IPS-NIHi7 (cell line): ENCODE data around the gene SPATA7.
"Not testable (repeated sequence)": the region's sequence is repeated elsewhere in the genome, so short reads cannot be mapped to it uniquely, and the experiment has no call there.

Experiments
- DNase-seq: peaks from one replicate; pipeline ENCODE4 v3.0.0; 2012; ENCODE audit warnings: mixed read lengths; ENCODE audit errors: extremely low spot score

Gene SPATA7, protein sequence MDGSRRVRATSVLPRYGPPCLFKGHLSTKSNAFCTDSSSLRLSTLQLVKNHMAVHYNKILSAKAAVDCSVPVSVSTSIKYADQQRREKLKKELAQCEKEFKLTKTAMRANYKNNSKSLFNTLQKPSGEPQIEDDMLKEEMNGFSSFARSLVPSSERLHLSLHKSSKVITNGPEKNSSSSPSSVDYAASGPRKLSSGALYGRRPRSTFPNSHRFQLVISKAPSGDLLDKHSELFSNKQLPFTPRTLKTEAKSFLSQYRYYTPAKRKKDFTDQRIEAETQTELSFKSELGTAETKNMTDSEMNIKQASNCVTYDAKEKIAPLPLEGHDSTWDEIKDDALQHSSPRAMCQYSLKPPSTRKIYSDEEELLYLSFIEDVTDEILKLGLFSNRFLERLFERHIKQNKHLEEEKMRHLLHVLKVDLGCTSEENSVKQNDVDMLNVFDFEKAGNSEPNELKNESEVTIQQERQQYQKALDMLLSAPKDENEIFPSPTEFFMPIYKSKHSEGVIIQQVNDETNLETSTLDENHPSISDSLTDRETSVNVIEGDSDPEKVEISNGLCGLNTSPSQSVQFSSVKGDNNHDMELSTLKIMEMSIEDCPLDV

DNA sequence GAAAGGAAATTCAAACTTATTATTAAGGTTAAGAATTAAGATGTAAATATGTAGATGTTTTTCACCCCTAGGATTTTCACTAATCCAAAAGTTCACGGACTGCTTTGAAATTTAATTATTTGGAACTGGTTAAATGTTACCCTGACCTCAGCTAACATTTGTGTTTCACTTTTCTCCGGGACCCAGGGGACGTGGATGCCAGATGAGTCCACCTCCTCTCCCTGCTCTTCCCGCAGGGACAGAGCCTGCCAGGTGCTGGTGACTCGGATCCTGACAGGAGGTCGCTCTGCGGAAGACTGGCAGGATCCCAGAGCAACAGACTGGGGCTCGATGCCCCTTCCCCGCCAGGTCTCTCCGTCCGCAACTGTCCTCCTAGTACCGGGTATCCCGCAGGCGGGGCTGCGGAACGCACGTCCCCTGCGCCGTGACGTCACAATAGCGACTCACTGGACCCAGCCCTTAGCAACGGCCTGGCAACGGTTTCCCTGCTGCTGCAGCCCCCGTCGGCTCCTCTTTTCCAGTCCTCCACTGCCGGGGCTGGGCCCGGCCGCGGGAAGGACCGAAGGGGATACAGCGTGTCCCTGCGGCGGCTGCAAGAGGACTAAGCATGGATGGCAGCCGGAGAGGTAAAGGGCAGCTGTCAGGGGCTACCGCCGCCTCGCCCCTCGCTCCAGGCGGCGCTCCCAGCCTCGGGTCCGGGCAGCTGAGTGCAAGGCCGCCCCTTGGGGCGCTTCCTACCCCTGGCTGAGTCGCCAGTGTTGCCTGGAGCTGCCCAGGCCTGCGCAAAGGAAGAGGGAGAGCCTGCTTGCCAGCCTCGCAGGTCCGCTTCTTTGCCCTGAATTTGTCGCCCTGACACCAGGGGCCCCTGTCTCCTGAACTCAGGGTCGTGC, at the start of gene SPATA7:
Gene SPATA7, plus strand, starts transcription at position 446 of the 890 bp plus-strand sequence. Its CDS starts 162 bp downstream, at position 608.
- DNase-seq = peak; percentile 97

DNA sequence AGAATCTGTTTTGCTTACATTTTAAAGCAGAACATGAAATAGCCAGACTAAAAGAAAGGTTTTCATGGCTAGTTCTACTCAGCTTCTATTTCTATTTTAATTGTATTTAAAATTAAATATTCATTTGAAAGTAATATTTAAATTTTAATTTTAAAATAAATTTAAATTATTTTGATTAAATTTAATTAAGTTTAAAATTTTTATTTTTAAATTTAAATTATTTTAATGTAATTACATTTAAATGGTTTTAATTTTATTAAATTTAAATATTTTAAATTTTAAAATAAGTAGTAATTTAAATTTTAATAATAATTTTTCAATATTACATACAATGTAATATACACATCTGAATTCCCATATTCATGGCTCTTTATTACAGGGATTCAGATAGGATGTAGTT, 45.1 kb upstream of the SPATA7 start:
- DNase-seq = no peak

DNA sequence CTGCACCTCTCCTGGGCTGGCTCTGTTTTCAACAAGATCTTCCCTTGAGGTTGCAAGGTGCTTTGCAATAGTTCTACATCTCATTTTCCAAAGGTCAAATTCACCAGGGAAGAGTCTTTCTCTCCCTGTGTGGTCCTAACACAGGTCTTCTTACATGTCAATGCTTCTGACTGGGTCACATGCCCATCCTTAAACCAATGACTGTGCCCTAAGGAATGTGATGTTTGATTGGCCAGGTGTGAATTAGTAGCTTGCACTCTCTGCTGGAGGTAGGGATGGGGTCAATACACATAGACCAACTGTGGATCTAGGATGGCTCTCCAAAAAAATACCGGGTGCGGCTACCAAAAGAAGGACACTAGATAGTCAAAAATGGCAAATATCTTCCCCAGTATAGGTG, 42.5 kb upstream of the SPATA7 start:
- DNase-seq = no peak

DNA sequence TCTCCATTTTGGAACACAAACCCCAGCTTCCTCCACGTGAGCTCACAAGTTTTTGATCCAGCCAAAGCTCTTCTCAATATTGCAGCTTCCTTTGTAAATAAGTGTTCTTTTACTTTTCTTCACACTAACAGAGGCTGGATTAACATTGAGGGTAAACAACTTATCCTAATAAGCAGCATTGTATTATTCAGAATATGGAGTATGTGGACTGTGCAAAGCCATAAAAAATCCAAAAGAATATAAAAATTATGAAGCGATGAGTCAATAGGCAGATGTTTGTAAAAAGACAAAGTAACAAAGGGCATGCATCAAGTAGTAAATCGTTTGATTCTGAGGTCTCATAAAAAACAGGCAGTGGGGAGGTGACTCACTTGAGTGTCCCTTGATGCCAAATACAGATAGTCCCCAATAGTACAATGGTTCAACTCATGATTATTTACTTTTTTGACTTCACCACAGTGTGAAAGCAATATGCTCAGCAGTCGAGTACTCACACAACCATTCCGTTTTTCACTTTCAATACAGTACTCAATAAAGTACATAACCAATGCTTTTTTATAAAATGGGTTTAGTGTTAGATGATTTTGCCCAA, 39.3 kb upstream of the SPATA7 start:
- no peak for DNase-seq

DNA sequence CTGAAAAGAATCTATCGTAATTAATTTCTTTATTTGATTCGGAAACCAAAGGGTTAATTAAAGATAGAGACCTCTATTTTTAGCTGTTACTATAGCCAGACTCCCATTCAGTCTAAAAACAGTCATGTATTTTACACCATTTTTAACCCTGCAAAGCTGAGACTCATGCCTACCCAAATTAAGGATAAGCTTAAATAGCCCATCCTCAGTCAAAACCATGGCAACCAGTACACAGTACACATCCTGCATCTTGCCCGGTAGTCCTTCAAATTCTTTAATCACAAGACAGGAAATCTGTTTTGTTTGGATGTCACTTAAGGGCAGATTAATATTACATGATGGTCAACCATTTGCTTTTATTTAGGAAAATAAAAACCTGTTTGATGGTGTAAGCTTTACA, 36.9 kb upstream of the SPATA7 start:
- no peak for DNase-seq

DNA sequence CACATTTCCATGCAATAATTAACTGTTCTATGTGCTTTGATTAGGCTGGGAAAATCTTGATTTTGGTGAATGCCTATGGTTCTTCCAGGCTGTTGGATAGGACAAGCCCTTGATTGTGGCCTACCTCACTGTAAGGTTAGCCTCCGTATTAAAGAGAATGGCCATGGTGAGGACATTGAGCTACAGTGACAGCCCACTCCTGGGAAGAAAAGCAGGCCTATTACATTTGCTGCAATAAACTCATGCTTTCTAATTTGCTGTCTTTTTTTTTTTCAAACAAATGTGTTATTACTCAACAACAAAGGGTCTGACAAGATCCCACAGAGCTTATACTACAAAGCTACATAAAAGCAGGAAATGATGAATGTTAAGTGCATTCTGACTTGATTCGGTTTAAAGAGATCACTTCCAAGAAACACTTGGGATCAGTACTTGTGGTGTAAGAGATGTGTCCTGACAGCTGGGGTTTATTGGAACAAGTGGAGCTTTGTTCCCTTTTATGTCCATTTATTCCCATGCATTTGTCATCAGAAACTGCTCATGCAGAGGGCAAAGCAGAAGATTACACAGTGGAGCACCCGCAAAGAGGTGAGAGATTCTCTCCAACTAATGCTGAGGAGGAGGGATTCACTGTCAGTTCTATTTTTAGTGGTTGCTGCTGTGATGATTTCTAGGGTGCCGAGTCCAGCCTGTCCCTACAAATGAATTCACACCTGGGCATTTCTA, 33.3 kb upstream of the SPATA7 start:
- no peak for DNase-seq

DNA sequence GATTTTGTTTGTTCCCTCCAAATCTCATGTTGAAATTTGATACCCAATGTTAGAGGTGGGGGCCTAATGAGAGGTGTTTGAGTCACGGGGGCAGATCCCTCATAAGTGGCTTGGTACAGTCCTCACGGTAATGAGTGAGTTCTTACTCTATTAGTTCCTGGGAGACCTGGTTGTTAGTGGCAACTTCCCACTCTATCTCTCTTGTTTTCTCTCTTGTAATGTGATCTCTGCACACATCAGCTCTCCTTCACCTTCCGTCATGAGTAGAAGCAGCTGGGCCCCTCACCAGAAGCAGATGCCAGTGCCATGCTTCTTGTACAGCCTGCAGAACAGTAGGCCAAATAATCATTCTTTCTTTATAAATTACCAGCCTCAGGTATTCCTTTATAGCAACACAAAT, 32.8 kb upstream of the SPATA7 start:
- no peak for DNase-seq

DNA sequence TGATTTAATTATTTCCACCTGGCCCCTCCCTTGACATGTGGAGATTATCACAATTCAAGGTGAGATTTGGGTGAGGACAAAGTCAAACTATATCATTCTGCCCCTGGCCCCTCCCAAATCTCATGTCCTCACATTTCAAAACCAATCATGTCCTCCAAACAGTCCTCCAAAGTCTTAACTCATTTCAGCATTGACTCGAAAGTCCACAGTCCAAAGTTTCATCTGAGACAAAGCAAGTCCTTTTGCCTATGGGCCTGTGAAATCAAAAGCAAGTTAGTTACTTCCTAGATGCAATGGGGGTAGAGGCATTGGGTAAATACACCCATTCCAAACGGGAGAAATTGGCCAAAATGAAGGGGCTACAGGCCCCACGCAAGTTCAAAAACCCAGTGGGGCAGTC, 31.1 kb upstream of the SPATA7 start:
- DNase-seq = no peak

DNA sequence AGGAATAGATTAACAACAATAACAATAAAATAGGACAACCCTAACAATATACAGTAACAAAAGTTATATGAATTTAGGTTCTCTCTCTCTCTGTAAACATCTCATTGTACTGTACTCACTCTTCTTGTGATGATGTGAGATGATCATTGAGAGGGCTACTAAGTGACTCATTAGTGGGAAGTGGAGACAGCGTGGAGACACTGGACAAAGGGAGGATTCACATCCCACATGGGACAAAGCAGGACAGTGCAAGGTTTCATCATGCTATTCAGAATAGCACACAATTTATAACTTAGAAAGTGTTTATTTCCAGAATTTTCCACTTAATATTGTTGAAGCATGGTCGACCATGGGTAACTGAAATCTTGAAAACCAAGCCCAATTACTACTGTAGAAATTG, 26.0 kb upstream of the SPATA7 start:
- no peak for DNase-seq

DNA sequence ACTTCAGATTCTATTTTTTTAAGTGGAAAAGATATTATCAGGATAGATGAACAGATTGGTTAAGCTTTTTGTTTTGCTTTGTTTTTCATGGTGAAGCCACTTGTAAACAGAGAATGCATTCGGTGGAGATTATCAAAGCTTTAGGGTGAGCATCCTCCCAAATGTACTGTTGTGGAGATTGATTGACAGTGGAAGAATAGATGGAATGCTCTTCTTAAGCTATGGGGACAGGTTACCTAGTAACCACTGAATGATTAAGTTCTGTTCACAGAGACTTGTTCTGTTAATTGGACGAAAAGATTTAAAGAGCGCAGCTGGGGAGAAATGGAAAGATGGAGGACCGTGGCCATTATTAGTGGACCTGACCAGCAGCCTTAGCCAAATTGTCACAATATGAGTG, 21.8 kb upstream of the SPATA7 start:
- no peak for DNase-seq

DNA sequence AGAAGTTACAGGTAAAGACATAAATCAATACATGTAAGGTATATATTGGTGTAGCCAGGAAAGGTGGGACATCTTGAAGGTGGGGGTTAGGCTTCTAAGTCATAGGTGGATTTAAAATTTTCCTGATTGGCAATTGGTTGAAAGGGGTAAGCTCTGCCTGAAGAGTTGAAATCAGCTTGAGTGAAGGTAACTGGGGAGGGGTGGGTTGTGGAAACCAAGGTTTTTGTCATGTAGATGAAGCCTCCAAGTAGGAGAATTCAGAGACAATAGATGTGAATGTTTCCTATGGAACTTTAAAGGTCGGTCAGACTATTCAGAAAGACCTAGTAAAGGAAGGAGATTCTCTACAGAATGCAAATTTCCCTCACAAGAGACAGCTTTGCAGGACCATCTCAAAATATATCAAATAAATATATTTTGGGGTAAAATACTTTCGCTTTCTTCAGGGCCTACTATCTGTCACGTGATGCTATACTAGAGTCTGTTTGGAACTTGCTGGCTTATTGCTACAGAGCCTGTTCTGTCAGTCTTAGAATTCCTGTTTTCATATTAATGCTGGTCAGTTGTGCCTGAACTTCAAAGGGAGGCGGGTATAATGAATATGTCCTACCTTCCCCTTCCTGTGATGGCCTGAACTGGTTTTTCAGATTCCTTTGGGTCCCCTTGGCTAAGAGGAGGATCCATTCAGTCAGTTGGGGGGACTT, 20.6 kb upstream of the SPATA7 start:
- DNase-seq = peak; percentile 39

DNA sequence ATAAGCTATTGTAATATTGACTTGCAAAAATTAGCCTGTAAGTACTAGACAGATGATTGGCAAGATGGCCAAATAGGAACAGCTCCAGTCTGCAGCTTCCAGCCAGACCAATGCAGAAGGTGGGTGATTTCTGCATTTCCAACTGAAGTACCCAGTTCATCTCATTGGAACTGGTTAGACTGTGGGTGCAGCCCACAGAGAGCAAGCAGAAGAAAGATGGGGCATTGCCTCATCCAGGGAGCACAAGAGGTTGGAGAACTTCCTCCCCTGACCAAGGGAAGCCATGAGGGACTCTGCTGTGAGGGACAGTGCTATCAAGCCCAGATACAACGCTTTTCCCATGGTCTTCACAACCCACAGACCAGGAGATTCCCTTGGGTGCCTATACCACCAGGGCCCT, 16.0 kb upstream of the SPATA7 start:
- no peak for DNase-seq

DNA sequence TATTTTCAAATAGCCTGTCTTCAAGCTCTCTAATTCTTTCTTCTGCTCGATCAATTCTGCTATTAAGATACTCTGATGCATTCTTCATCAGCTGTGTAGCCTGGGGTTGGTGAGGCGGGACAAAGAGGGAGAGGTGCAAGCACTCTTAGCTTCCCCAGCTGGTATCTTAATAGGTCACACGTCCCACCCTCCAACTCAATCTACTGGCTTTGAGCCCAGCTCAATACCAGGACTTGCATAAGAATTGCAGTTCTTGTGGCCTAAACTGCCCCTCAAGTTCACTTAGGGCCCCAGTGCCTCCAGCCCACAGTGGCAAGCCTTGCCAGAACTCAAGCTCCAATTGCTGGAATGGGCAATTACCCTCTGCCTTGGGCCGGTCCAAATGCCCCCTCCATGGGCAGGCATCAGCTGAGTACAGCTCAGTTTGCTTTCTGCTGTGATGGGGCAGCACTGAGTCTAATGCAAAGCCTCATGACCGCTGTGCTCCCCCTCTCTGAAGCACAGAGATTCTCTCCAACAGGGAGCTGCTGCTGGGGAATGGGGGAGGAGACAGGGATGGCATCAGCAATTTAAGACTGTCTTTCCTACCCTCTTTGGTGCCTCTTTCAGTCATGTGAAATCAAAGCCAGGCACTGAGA, 5.6 kb upstream of the SPATA7 start:
- DNase-seq = no peak

DNA sequence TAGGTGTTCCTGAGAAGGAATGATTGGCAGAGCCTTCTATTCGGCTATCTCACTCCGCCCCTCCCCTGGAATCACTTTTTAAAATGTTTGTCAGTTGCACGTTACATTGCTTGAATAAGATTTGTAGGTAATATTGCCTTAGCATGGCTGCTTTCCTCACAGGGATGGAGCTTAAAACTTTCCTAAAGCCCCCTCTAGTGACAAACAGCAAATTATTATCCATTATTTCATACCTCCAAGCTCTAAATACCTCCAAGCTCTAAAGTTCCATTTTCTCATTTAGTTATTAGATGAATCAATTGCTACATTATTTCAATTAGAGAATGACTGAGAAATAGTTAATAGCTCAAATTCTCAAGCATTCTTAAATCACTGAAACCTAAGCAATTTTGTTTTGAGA, 5.1 kb upstream of the SPATA7 start:
- DNase-seq = peak; percentile 17

DNA sequence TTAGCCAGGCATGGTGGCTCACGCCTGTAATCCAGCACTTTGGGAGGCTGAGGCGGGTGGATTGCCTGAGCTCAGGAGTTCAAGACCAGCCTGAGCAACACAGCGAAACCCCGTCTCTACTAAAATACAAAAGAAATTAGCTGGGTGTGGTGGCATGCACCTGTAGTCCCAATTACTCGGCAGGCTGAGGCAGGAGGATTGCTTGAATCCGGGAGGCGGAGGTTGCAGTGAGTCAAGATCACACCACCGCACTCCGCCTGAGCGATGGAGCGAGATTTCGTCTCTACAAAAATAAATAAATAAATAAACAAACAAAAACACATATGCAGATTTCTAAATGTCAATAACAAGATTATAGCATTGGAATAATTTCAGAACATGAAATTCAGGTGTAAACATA, 3.8 kb upstream of the SPATA7 start:
- not testable (repeated sequence) for DNase-seq

DNA sequence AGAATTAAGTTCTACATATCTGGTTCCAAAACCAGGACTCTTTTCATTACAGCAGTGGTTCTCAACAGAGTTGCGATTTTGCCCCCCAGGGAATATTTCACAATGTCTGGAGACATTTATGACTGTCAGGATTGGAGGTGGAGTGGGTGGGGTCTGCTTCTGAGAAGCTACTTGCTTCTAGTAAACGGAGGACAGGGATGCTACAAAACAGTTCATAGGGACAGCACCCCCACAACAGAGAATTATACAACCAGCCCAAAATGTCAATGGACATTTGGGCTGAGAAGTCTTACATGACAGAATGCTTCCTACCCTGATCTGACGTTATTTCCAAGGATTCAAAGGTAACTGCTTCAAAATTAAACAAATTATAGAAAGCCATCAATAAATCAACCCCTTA, 739 bp upstream of the SPATA7 start:
- no peak for DNase-seq

DNA sequence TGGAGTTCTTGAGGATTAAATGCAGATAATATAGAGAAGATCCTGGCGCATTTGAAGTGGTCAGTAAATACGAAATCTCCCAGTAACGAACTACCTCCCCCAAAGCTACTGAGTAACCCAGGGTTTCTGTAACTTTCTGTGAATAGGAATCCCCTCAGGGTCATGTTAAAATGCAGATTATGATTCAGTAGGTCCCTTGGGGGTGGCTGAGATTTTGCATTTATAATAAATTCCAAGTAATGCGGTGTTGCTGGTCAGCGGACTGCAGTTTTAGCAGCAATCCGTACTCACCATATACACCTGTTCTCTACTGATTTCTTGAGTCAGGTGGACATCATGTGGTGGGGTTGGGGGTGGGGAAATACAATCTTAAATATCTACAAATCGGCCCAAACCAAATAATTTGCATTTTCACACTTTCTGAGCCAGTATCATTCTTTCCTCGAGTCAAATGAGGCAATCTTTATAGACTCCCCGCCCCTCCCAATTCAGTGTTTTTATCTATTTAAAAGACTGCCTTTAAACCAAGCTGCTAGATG, 868 bp downstream of the SPATA7 start:
- no peak for DNase-seq

DNA sequence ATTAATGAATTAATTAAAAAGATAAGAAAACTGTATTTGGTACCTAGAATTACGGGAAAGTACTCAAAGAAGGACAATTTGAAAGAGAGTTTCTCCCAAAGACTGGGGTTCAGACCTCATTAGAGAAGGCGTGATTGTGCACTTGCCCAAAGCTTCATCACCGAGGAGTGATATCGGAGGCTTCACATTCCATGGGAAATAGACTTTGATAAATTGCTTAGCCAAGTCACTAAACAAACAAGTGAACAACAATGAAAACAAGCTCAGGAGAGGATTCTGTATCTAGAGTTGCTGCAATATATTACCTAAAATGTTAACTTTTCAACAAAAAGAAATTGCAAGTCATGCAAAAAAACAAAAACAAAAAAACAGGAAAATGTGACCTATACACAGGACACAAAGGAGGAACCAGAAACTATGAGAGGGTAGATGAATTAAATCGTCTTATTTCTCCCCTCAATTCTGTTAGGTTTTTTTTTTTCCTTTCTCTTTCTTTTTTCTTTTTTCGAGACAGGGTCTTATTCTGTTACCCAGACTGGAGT, 3.4 kb downstream of the SPATA7 start:
- DNase-seq = no peak

DNA sequence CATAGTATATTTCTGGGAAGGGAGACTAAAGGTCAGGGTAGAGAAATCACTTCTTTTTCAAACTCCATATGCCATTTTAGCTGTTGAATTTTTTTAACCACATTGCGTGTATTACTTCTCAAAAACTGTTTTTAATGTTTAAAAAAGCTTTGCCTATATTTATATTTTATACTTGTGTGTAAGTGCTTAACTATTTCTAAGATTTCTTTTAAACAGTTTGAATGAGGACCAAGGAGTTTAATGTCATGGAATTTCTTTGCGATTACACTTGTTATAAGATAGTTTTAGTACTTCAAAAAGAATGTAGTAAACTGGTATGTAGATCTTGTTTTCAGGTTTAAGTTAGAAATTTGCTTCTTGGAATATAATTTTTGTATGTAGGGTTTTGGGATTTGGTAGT, 7.2 kb downstream of the SPATA7 start:
- no peak for DNase-seq

DNA sequence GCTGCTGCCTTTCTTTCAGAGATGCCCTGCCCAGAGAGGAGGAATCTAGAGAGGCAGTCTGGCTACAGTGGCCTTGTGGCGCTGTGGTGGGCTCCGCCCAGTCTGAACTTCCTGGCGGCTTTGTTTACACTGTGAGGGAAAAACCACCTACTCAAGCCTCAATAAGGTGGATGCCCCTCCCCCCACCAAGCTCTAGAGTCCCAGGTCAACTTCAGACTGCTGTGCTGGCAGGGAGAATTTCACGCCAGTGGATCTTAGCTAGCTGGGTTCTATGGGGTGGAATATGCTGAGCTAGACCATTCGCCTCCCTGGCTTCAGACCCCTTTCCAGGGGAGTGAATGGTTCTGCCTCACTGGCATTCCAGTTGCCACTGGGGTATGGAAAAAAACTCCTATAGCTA, 25.6 kb downstream of the SPATA7 start:
- no peak for DNase-seq
